Measurements from ENCODE around the gene H6PD. TPM values are rescaled to one million over a fixed set of nuclear protein-coding genes. Genes with fewer than 3 reads are reported as not detected.

H6PD gene
- total RNA-seq, 1 donor from 2014 or later: 43.7 TPM

DNA sequence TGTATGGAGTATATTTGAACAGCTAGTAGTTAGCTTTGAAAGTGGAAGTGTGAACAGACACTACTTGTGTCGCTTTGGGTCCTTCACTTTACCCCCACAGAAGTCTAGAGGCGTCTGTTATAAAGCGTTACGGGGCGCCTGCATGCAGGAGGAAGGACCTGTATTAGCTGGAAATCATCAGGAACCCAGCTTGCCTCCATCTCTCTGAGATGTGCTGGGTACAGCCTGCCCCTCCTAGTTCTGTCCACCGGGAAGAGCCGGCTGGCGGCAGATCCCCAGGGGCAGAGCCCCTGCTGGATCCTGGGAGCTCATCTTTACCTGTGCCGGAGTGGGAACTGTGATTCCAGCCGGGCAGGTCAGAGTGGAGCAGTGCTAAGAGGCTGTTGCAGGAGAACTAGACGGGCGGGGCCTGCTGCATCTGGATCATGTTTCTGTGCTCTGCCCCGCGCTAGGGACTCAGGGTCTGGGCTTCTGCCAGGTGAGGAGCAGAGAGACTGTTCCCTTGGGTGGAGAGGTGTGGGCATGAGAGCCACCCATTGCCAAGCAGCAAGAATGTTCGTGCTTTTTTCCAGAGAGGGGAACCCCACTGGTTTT lies 35.8 kb downstream of the H6PD start:
- ATAC-seq (no peak), DNase-seq (peak; percentile 57)
- H3K9me3 ChIP-seq: no peaks in the 10 kb centered on the region
- no peak overlapping the region for H3K4me3 ChIP-seq
- H3K4me1 ChIP-seq: no peaks in the 10 kb centered on the region
- intact Hi-C loops (cut with DNase I): no loop called here
- H3K36me3 ChIP-seq: peaks cover 6% of the 10 kb centered on the region
- no peak for TF ChIP-seq CTCF (IDR thresholded peaks at IDR 0.05)
- H3K27ac ChIP-seq: no peak overlapping the region
- no peaks in the 10 kb centered on the region for H3K27me3 ChIP-seq

GRCh38 chr1:9271283-9271682 lies 36.7 kb downstream of the H6PD start:
- Histone ChIP-seq H3K4me1 (no peaks in the 10 kb centered on the region), H3K36me3 (no peaks in the 10 kb centered on the region), H3K9me3 (no peaks in the 10 kb centered on the region), H3K27ac (no peak overlapping the region), H3K27me3 (no peaks in the 10 kb centered on the region), H3K4me3 (no peak overlapping the region)
- TF ChIP-seq CTCF (IDR thresholded peaks at IDR 0.05): no peak
- DNase-seq: no peak
- ATAC-seq: no peak
- intact Hi-C loops (cut with DNase I): no loop called here

DNA sequence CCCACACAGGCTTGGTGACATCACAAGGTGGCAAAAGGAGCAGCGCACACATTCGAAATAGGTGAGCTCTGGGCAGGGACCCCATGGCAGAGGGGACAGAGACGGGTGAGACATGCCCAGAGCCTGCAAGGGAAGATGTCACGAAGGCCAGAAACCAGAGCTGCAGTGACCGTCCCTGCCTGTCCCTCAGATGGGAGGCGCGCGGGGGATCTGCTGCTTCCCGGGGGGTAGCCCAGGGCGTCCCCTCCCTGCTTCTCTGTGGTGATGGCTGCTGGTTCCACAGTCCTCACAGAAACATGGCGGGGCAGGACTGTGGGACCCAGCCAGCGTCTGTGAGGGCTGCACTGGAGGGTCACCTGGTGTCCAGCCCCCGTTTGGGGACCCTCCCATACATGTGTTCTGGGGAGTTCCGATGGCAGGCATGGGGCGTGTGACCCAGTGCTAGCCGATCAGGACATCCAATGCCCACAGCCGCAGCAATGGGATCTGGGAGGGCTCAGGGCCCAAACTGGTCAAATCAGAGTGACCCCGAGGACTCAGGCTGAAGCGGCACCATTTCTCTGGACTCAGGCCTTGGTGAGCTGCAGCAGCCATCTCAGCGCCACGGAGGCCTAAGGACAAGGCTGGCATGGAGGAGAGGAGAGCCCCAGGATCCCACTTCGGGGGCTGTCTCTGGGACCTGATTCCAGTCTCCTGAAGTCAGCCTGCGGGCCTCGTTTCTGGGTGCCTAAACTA lies 37.5 kb downstream of the H6PD start:
- H3K9me3 ChIP-seq: no peaks in the 10 kb centered on the region

GRCh38 chr1:9273177-9273576 lies 38.6 kb downstream of the H6PD start:
- no peaks in the 10 kb centered on the region for H3K9me3 ChIP-seq
- no peaks in the 10 kb centered on the region for H3K36me3 ChIP-seq
- H3K4me3 ChIP-seq: no peak overlapping the region
- H3K4me1 ChIP-seq: peaks cover 2% of the 10 kb centered on the region
- no peak for DNase-seq
- intact Hi-C loops (cut with DNase I): no loop called here
- H3K27ac ChIP-seq: no peak overlapping the region
- no peak for TF ChIP-seq CTCF (IDR thresholded peaks at IDR 0.05)
- H3K27me3 ChIP-seq: no peaks in the 10 kb centered on the region
- no peak for ATAC-seq

More for the DNA sequence above, 37.5 kb downstream of the H6PD start:
- Histone ChIP-seq H3K4me3 (no peak overlapping the region), H3K27me3 (no peaks in the 10 kb centered on the region), H3K36me3 (no peaks in the 10 kb centered on the region), H3K4me1 (no peaks in the 10 kb centered on the region), H3K27ac (no peak overlapping the region)
- DNase-seq (no peak), ATAC-seq (no peak)
- no peak for TF ChIP-seq CTCF (IDR thresholded peaks at IDR 0.05)
- intact Hi-C loops (cut with DNase I): no loop called here

GRCh38 chr1:9275161-9275560 lies 40.6 kb downstream of the H6PD start:
- ATAC-seq (peak; percentile 6), DNase-seq (no peak)
- Histone ChIP-seq H3K27ac (no peak overlapping the region), H3K36me3 (no peaks in the 10 kb centered on the region), H3K27me3 (no peaks in the 10 kb centered on the region), H3K4me3 (no peak overlapping the region), H3K4me1 (peaks cover 8% of the 10 kb centered on the region), H3K9me3 (no peaks in the 10 kb centered on the region)
- intact Hi-C loops (cut with DNase I): no loop called here
- TF ChIP-seq CTCF (IDR thresholded peaks at IDR 0.05): no peak

Measured in upper lobe of right lung (tissue), 1 donor.